Stomach (tissue), 4 donors: ENCODE data around the gene C1orf174.

Source experiments
- EP300 ChIP-seq: sonication (generic); formaldehyde crosslinking; IDR thresholded peaks from one replicate; pipeline ENCODE4 v1.6.1; 2017; ENCODE audit warnings: antibody characterized with exemption
- POLR2A ChIP-seq, 4 donors: fragments of 450-650 bp; IDR thresholded peaks; one replicate each; pipeline ENCODE4 v1.6.1; 2016; ENCODE audit warnings: antibody characterized with exemption in 4 of 4, control low read depth in 2 of 4, mild to moderate bottlenecking in 1 of 4, moderate library complexity in 1 of 4
- TF ChIP-seq, protein P1 (sequence below), 7 experiments: fragments of 450-650 bp in 4 of 7; fragments of 200-600 bp in 3 of 7; sonication (generic) in 3 of 7; IDR thresholded peaks; one replicate each; pipeline ENCODE4 v1.5.1; 2016 to 2019; ENCODE audit warnings: antibody characterized with exemption in 7 of 7, control low read depth in 2 of 7, mild to moderate bottlenecking in 1 of 7

DNA sequence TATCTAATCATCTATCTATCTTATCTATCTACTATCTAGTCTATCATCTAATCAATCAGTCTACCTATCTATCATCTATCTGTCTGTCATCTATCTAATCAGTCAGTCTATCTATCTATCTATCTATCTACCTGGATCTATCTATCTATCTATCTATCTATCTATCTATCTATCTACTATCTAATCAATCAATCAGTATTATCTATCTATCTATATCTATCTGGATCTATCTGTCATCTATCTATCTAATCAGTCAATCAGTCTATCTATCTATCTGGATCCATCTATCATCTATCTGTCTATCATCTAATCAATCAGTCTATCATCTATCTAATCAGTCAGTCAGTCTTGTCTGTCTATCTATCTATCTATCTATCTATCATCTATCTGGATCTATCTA, 26.9 kb upstream of the C1orf174 start:
- TF ChIP-seq POLR2A (IDR thresholded peaks at IDR 0.05) (no peak), EP300 (no peak)
- TF ChIP-seq, protein P1, sequence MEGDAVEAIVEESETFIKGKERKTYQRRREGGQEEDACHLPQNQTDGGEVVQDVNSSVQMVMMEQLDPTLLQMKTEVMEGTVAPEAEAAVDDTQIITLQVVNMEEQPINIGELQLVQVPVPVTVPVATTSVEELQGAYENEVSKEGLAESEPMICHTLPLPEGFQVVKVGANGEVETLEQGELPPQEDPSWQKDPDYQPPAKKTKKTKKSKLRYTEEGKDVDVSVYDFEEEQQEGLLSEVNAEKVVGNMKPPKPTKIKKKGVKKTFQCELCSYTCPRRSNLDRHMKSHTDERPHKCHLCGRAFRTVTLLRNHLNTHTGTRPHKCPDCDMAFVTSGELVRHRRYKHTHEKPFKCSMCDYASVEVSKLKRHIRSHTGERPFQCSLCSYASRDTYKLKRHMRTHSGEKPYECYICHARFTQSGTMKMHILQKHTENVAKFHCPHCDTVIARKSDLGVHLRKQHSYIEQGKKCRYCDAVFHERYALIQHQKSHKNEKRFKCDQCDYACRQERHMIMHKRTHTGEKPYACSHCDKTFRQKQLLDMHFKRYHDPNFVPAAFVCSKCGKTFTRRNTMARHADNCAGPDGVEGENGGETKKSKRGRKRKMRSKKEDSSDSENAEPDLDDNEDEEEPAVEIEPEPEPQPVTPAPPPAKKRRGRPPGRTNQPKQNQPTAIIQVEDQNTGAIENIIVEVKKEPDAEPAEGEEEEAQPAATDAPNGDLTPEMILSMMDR (IDR thresholded peaks at IDR 0.05): no peak
